GM10266 (cell line): ENCODE measurements around the gene PLXNB1.

ENCODE experiments used
- DNase-seq: peaks from one replicate; pipeline ENCODE4 v3.0.0; 2012; ENCODE audit errors: extremely low spot score
- TF ChIP-seq, protein P1 (sequence below): IDR thresholded peaks from 2 replicates; pipeline ENCODE4 v1.5.1; 2012; ENCODE audit warnings: mild to moderate bottlenecking, low read depth; ENCODE audit not compliant: control insufficient read depth, insufficient read depth; ENCODE audit errors: missing control alignments

The PLXNB1 gene, protein sequence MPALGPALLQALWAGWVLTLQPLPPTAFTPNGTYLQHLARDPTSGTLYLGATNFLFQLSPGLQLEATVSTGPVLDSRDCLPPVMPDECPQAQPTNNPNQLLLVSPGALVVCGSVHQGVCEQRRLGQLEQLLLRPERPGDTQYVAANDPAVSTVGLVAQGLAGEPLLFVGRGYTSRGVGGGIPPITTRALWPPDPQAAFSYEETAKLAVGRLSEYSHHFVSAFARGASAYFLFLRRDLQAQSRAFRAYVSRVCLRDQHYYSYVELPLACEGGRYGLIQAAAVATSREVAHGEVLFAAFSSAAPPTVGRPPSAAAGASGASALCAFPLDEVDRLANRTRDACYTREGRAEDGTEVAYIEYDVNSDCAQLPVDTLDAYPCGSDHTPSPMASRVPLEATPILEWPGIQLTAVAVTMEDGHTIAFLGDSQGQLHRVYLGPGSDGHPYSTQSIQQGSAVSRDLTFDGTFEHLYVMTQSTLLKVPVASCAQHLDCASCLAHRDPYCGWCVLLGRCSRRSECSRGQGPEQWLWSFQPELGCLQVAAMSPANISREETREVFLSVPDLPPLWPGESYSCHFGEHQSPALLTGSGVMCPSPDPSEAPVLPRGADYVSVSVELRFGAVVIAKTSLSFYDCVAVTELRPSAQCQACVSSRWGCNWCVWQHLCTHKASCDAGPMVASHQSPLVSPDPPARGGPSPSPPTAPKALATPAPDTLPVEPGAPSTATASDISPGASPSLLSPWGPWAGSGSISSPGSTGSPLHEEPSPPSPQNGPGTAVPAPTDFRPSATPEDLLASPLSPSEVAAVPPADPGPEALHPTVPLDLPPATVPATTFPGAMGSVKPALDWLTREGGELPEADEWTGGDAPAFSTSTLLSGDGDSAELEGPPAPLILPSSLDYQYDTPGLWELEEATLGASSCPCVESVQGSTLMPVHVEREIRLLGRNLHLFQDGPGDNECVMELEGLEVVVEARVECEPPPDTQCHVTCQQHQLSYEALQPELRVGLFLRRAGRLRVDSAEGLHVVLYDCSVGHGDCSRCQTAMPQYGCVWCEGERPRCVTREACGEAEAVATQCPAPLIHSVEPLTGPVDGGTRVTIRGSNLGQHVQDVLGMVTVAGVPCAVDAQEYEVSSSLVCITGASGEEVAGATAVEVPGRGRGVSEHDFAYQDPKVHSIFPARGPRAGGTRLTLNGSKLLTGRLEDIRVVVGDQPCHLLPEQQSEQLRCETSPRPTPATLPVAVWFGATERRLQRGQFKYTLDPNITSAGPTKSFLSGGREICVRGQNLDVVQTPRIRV (N-terminal part only)

DNA sequence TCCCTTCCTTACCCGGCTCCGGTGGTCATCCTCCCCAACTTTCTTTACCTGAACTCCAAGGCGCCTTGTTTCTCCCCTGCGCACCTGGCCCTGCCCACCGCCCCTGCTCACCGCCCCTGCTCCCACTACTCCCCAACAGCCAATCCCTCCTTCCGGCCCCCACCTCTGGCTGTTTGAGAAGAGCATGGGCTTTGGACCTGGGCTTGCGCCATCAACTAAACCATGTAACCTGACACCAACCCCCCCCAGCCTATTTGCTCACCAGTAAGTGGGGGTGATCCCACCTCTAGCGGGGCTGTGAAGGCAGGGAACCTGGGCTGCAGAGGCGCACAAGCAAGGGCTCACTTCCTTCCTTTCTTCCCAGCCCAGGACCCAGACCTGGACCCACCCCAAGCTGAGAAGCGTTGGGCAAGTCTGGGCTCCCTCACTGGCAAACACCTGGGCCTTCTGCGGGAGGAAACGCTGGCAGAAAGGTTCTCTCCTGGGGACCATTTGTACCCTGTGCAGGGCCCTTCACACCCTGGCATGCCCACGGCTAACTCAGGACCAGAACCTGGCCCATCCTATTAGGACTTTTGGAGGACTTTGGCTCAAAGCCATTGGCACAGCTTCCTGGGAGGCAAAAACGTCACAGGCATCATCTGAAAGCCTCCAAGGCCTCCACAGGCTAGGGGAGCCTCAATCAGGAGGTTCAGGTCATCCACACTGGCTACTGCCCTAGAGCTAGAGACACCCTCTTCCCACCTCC lies at the start of gene PLXNB1:
TSS of gene PLXNB1 (minus strand) at position 127 of the 748 bp plus-strand sequence. CDS start 5,475 bp downstream, outside the sequence.
- DNase-seq = no peak
- TF ChIP-seq, protein P1, sequence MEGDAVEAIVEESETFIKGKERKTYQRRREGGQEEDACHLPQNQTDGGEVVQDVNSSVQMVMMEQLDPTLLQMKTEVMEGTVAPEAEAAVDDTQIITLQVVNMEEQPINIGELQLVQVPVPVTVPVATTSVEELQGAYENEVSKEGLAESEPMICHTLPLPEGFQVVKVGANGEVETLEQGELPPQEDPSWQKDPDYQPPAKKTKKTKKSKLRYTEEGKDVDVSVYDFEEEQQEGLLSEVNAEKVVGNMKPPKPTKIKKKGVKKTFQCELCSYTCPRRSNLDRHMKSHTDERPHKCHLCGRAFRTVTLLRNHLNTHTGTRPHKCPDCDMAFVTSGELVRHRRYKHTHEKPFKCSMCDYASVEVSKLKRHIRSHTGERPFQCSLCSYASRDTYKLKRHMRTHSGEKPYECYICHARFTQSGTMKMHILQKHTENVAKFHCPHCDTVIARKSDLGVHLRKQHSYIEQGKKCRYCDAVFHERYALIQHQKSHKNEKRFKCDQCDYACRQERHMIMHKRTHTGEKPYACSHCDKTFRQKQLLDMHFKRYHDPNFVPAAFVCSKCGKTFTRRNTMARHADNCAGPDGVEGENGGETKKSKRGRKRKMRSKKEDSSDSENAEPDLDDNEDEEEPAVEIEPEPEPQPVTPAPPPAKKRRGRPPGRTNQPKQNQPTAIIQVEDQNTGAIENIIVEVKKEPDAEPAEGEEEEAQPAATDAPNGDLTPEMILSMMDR = no peak

DNA sequence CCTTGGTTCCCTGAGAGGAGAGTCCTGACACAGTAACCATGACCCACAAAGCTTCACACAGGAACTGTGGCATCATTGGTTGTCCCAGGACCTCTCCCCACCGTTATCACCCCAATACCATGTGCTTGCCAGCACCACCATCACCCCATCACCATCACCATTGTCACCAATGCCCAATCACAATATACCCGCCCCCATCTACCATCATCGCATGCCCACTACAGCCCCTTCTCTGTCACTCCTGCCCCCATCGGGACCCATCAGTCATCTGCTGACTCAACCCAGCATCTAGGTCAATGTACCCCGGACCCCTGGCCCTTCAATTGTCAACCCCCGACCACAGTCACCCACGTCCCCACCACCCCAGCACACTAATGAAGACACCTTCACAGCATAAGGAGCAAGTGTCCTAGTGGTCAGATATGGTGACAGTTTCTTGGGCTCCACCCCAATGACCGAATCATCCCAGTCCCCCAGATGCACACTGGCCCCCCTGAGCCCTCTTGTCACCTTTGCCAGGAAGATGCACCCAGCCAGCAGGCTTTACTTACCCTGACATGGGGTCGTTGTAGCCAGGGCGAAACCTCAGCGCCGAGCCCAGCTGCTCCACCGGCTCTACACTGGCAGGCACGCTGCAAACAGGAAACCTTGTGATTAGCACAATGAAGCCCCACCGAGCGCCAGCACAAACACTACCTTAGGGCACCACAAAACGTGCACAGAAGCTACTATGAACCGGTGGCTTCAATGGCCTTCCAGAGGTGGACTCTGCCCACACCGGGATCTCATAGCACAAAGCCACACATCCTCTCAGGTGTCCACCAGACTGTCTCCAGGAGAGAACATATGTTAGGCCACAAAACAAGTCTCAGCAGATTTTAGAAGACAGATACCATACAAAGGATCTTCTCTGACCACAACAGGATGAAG lies 49.0 kb upstream of the PLXNB1 start:
- DNase-seq = no peak
- TF ChIP-seq, protein P1 = no peak

DNA sequence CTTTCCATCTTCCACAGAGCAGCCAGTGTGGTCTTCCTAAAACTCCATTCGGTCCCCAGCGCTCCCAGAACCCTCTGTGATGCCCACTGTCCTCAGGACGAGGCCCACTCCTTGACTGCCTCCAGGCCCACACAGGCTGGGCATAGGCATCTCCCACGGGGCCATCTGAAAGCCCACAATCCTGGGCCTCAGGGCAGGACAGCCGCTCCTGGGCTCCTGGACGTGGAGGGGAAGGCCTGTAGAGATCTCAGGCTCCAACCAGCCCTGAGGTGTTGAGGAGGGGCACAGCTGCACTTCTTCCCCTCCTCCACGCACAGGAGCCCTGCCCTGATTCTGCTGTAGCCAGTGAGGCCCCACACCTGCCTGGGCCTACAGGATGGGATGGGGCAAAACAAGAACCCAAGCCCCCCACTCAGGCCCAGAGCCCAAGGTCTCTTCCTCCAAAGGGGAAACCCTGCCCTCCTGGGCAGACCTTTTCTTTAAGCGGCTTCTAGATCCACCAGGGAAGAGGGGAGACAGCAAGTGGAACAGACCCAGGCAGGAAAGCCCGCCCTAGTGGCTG lies 48.2 kb upstream of the PLXNB1 start:
- TF ChIP-seq, protein P1 = no peak
- no peak for DNase-seq

DNA sequence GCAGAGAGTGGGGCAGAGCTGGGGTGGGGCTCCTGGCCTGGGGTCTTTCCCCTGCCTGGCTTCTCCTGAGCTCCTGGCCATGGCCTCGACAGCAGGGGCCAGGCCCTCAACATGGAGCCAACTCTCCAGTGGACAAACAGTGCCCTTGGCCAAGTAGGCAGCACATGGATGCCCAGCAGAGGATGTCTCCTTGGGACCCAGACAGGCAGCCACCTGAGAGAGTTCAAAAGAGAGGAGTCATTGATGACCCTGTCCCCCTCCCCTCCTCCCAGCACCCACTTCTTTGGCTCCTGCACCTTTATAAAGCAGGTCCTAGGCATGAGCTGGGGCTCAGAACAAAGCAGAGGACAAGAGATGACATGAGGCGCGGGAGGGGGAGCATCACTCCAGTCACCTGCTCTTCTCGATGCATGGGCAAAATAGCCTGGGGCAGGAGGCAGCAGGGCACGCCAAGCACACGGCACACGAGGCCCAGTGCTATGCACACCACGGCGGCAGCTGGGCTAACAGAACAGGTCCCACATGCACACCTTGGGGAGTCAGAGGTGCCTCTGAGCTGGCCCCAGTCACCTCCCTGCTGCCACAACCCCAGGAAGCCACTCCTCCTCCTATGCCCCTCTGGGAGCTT lies 46.7 kb upstream of the PLXNB1 start:
- TF ChIP-seq, protein P1 = no peak
- DNase-seq = no peak

DNA sequence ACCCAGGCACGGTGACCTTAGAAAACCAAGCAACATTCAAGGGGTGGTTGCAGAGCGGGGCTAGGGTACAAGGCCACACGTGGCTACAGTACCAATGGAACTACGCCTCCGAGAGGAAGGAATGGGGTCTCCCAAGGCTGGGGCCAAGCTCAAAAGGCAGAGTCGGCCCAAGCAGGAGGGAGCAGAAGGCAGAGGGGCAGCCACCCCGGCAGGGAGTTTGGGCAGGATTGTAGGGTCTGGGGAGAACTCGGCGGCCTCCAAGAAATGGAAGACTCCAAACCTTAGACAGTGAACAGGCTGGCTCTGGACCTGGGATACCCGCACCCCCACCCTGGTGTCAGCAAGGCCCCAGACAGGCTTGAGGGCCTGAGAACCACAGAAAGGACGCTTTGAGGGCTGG lies 45.3 kb upstream of the PLXNB1 start:
- no peak for DNase-seq
- TF ChIP-seq, protein P1 = no peak
